Measurements from ENCODE around the gene PGA5.

GRCh38 chr11:61259363-61259762, 18.4 kb downstream of the PGA5 start:
- TF ChIP-seq, protein P1, sequence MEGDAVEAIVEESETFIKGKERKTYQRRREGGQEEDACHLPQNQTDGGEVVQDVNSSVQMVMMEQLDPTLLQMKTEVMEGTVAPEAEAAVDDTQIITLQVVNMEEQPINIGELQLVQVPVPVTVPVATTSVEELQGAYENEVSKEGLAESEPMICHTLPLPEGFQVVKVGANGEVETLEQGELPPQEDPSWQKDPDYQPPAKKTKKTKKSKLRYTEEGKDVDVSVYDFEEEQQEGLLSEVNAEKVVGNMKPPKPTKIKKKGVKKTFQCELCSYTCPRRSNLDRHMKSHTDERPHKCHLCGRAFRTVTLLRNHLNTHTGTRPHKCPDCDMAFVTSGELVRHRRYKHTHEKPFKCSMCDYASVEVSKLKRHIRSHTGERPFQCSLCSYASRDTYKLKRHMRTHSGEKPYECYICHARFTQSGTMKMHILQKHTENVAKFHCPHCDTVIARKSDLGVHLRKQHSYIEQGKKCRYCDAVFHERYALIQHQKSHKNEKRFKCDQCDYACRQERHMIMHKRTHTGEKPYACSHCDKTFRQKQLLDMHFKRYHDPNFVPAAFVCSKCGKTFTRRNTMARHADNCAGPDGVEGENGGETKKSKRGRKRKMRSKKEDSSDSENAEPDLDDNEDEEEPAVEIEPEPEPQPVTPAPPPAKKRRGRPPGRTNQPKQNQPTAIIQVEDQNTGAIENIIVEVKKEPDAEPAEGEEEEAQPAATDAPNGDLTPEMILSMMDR (IDR thresholded peaks at IDR 0.05), result no peak
- TF ChIP-seq POLR2A (IDR thresholded peaks at IDR 0.05; ENCODE audit: low read depth), result no peak
- TF ChIP-seq POLR2AphosphoS5 (IDR thresholded peaks at IDR 0.05), result no peak

Data from esophagus muscularis mucosa (tissue), 3 donors.